Mesothelial cell of epicardium (in vitro differentiated cells): ENCODE measurements around the gene KCNH2. TPM values are rescaled to one million over a fixed set of nuclear protein-coding genes. Genes with fewer than 3 reads are reported as not detected.
"Not testable (repeated sequence)": the region's sequence is repeated elsewhere in the genome, so short reads cannot be mapped to it uniquely, and the experiment has no call there.

Experiments used
- DNase-seq, 2 experiments: peaks; one replicate each; pipeline ENCODE4 v3.0.0; 2021; ENCODE audit warnings: low spot score in 2 of 2; ENCODE audit not compliant: unreplicated experiment in 2 of 2
- H3K27ac Mint-ChIP-seq: 2 replicates; pipeline ENCODE4 v1.8.0; 2021; ENCODE audit warnings: mixed read lengths
- H3K27me3 Mint-ChIP-seq: 2 replicates; pipeline ENCODE4 v1.8.0; 2021; ENCODE audit warnings: low read depth, mixed read lengths
- H3K36me3 Mint-ChIP-seq: 2 replicates; pipeline ENCODE4 v1.8.0; 2021; ENCODE audit warnings: mixed read lengths
- H3K4me1 Mint-ChIP-seq: 2 replicates; pipeline ENCODE4 v1.8.0; 2021; ENCODE audit warnings: mixed read lengths
- H3K4me3 Mint-ChIP-seq: 2 replicates; pipeline ENCODE4 v1.8.0; 2021; ENCODE audit warnings: mild to moderate bottlenecking, moderate library complexity, mixed read lengths
- H3K9me3 Mint-ChIP-seq: 2 replicates; pipeline ENCODE4 v1.8.0; 2021; ENCODE audit warnings: mixed read lengths
- total RNA-seq: library from RNA; stranded (reverse); gene quantifications from 3 replicates; pipeline ENCODE4 v1.2.1, GENCODE V29; 2021
- TF ChIP-seq, protein P1 (sequence below): fragments of 200-600 bp; sonication (generic); IDR thresholded peaks from one replicate; pipeline ENCODE4 v1.5.0; 2021; ENCODE audit warnings: antibody characterized with exemption; ENCODE audit not compliant: unreplicated experiment

Gene KCNH2
- total RNA-seq, 1 donor from 2014 or later: 11.2 TPM

DNA sequence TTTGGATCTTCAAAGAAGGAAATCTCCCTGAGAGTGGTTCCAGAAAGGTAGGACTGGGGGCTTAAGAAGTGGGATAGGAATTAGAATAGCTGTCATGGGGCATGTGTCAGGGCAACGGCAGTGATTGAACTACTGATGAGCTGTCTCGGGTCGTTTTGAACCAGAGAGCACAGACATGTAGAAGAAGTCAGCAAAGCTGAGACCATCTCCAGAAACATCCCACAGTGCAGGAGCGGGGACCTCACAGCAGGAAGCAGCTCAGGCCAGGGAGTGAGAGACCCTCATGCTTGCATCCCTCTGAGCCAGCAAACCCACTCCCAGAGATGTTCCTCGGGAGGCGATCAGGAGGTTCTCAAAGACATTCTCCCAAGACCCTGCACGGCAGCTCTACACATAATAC lies 65.7 kb downstream of the KCNH2 start:
- H3K36me3 Mint-ChIP-seq: no peaks in the 10 kb centered on the region
- H3K27ac Mint-ChIP-seq: no peak overlapping the region
- H3K9me3 Mint-ChIP-seq: no peaks in the 10 kb centered on the region
- peaks cover 78% of the 10 kb centered on the region for H3K27me3 Mint-ChIP-seq
- no peak for DNase-seq
- no peaks in the 10 kb centered on the region for H3K4me1 Mint-ChIP-seq
- H3K4me3 Mint-ChIP-seq: no peak overlapping the region
- TF ChIP-seq, protein P1, sequence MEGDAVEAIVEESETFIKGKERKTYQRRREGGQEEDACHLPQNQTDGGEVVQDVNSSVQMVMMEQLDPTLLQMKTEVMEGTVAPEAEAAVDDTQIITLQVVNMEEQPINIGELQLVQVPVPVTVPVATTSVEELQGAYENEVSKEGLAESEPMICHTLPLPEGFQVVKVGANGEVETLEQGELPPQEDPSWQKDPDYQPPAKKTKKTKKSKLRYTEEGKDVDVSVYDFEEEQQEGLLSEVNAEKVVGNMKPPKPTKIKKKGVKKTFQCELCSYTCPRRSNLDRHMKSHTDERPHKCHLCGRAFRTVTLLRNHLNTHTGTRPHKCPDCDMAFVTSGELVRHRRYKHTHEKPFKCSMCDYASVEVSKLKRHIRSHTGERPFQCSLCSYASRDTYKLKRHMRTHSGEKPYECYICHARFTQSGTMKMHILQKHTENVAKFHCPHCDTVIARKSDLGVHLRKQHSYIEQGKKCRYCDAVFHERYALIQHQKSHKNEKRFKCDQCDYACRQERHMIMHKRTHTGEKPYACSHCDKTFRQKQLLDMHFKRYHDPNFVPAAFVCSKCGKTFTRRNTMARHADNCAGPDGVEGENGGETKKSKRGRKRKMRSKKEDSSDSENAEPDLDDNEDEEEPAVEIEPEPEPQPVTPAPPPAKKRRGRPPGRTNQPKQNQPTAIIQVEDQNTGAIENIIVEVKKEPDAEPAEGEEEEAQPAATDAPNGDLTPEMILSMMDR: no peak

DNA sequence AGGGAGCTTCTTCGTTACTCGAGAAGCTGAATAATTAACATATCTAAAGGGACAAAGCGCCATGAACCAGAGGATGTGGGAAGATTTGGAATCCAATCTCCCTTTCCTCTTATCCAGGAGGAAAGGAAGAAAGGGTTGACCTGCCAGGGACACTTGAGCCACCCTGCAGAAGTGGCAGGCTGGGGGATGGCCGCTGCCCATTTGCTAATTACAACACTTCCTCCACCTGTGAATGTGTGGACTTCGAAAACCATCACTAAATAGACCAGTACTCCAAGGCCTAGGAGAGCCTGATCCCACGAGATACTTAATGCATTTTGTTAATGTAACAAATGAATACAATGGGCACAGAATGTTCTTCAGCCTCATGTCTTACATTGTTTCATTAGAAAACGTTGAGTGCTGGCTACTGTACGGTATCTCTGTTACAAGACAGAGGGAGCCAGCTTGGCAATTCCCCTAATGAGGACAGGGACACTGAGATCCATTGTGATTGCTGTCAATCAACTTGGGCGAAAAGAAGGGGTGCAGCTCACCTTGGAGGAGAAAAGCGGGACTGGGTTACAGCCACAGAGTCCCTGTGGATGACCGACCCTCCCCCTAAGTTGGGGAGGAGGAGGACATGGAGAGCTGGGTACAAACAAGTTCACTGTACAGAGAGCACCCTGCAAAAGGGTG lies 66.4 kb downstream of the KCNH2 start:
- Mint-ChIP-seq H3K27me3 (peaks cover 76% of the 10 kb centered on the region), H3K4me1 (no peaks in the 10 kb centered on the region), H3K9me3 (no peaks in the 10 kb centered on the region), H3K4me3 (no peak overlapping the region), H3K36me3 (no peaks in the 10 kb centered on the region), H3K27ac (no peak overlapping the region)
- TF ChIP-seq, protein P1: no peak
- no peak for DNase-seq

DNA sequence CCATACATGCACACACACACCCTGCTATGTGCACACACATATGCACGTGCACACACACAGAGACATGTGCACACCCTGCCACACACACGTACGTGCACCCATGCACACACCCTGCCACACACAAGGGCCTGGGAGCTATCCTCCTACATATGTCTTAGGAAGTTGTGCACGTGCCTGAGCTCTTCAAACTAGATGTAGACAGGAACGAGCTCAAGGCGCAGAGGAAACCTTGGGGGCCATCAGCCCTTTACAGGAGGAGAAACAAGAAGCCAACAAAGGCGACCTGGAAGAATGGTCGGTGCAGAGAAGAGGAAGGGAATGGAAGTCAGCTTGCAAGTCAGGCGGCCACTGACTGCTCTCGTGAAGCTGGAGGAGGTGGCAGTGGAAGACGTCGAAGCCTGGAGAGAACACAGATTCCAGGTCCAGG lies 67.1 kb downstream of the KCNH2 start:
- Mint-ChIP-seq H3K36me3 (no peaks in the 10 kb centered on the region), H3K27me3 (peaks cover 75% of the 10 kb centered on the region)
- no peak for DNase-seq

DNA sequence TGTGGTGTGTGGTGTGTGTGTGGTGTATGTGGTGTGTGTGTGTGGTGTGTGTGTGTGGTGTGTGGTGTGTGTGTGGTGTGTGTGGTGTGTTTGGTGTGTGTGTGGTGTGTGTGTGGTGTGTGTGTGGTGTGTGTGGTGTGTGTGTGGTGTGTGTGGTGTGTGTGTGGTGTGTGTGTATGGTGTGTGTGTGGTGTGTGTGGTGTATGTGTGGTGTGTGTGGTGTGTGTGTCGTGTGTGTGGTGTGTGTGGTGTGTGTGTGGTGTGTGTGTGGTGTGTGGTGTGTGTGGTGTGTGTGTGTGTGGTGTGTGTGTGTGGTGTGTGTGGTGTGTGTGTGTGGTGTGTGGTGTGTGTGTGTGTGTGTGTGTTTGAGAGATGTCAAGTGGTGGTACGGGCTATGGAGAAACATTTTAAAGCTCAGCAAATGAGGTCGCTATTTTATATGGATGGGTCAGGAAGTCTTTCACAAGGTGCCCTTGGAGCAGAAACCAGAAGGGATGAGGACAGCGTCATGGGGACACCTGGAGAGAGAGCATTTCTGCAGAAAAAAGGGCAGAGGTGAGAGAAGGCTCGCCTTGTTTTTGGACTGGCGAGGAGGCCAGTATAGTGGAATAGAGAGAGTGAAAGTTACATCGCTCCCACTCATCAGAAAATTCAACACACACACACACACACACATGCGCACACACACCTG lies 67.7 kb downstream of the KCNH2 start:
- peaks cover 75% of the 10 kb centered on the region for H3K27me3 Mint-ChIP-seq
- H3K4me3 Mint-ChIP-seq, H3K36me3 Mint-ChIP-seq, H3K4me1 Mint-ChIP-seq, H3K27ac Mint-ChIP-seq, H3K9me3 Mint-ChIP-seq, DNase-seq: not testable (repeated sequence)

More for the DNA sequence above, 67.1 kb downstream of the KCNH2 start:
- TF ChIP-seq, protein P1: no peak
- Mint-ChIP-seq H3K4me1 (no peaks in the 10 kb centered on the region), H3K9me3 (no peaks in the 10 kb centered on the region), H3K4me3 (no peak overlapping the region), H3K27ac (no peak overlapping the region)

DNA sequence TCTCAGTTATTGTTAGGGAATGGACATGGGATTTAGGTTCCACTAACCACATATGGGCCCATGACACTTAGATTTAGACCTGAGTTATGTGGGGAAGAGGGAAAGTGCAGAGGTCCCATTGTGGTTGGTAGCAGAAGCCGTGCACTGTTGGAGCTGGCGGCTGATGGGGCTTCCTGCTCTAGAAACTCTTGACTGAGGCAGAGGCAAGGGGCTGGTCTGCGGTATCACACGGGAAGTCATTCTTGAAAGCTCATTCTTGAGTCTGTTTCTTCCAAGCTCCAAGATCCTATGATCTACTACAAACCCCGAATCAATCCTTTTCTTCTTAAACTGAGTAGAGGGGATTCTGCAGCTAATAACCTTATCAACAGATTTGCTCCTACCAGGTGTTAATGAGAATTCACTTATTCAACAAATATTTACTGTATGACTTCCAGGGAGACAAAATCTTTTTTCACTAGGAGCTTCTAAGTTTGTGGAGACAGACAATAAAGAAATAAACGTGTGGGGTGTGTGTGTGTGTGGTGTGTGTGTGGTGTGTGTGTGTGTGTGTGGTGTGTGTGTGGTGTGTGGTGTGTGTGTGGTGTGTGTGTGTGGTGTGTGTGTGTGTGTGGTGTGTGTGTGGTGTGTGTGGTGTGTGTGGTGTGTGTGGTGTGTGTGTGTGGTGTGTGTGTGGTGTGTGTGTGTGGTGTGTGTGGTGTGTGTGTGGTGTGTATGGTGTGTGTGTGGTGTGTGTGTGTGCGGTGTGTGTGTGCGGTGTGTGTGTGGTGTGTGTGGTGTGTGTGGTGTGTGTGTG lies 68.7 kb downstream of the KCNH2 start:
- no peak overlapping the region for H3K4me3 Mint-ChIP-seq
- no peaks in the 10 kb centered on the region for H3K4me1 Mint-ChIP-seq
- H3K27me3 Mint-ChIP-seq: peaks cover 70% of the 10 kb centered on the region

More for the DNA sequence above, 68.7 kb downstream of the KCNH2 start:
- TF ChIP-seq, protein P1: no peak
- Mint-ChIP-seq H3K27ac (no peak overlapping the region), H3K9me3 (no peaks in the 10 kb centered on the region), H3K36me3 (no peaks in the 10 kb centered on the region)
- no peak for DNase-seq
